ENCODE measurements around the gene MAFG.

DNA sequence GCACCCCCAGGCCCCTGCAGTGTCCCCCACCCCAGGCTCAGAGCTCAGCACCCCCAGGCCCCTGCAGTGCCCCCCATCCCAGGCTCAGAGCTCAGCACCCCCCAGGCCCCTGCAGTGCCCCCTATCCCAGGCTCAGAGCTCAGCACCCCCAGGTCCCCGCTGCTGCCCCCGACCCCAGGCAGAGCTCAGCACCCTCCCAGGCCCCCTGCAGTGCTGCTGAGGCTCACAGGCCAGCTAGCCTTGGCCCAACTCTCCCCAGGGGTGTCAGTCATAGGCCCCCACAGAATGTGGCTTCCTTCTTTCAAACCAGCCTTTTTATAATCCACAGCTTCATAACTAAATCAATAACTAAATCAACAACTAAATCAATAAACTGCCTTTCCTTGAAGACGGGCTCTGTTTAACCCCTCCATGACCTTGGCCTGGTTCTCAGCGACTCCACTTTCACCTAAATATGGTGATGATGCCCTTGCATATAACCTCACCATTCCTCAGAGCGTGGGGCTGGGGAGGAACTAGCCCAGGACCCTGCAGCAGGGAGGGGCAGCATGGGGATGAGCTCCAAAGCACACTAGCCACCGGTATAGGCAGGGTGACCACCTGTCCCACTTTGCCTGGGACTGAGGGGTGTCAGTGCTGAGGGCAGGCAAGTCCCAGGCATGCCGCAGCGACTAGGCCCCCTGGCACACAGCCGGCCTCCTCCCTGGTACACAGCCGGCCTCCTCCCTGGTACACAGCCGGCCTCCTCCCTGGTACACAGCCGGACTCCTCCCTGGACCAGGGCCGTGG is 28.4 kb upstream of the MAFG start:
- TF ChIP-seq, protein P1, sequence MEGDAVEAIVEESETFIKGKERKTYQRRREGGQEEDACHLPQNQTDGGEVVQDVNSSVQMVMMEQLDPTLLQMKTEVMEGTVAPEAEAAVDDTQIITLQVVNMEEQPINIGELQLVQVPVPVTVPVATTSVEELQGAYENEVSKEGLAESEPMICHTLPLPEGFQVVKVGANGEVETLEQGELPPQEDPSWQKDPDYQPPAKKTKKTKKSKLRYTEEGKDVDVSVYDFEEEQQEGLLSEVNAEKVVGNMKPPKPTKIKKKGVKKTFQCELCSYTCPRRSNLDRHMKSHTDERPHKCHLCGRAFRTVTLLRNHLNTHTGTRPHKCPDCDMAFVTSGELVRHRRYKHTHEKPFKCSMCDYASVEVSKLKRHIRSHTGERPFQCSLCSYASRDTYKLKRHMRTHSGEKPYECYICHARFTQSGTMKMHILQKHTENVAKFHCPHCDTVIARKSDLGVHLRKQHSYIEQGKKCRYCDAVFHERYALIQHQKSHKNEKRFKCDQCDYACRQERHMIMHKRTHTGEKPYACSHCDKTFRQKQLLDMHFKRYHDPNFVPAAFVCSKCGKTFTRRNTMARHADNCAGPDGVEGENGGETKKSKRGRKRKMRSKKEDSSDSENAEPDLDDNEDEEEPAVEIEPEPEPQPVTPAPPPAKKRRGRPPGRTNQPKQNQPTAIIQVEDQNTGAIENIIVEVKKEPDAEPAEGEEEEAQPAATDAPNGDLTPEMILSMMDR (IDR thresholded peaks at IDR 0.05): no peak
- no peak for TF ChIP-seq POLR2A (IDR thresholded peaks at IDR 0.05)
- no peak for TF ChIP-seq POLR2AphosphoS5 (IDR thresholded peaks at IDR 0.05)
